Measurements from ENCODE around the gene OCLN. TPM values are rescaled to one million over a fixed set of nuclear protein-coding genes. Genes with fewer than 3 reads are reported as not detected.
"Not testable (repeated sequence)": the region's sequence is repeated elsewhere in the genome, so short reads cannot be mapped to it uniquely, and the experiment has no call there.

The OCLN gene
- 0.59 and 0.60 TPM in 2 replicates for total RNA-seq (2014; rRNA removed; shearing (Covaris generic))

DNA sequence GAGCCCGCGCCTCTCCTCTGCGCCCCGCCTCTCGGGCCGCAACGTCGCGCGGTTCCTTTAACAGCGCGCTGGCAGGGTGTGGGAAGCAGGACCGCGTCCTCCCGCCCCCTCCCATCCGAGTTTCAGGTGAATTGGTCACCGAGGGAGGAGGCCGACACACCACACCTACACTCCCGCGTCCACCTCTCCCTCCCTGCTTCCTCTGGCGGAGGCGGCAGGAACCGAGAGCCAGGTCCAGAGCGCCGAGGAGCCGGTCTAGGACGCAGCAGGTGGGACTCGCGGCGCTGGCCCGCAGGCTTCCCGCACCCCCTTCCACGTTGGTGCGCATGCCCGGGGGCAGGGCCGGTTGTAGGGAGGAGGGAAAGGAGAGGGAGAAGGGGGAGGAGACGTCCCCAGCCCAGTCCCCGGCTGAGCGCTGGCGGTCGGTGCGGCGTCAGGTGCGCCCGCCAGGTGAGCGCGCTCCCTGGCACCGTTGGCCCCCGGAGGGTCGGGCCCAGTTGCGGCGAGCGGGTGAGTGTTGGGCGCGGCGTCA lies at the start of gene OCLN:
Gene OCLN (plus strand): TSS at position 400 of the 532 bp plus-strand sequence. CDS start 11,455 bp downstream, outside the sequence.
- no peak for DNase-seq (ENCODE audit: low read depth)

DNA sequence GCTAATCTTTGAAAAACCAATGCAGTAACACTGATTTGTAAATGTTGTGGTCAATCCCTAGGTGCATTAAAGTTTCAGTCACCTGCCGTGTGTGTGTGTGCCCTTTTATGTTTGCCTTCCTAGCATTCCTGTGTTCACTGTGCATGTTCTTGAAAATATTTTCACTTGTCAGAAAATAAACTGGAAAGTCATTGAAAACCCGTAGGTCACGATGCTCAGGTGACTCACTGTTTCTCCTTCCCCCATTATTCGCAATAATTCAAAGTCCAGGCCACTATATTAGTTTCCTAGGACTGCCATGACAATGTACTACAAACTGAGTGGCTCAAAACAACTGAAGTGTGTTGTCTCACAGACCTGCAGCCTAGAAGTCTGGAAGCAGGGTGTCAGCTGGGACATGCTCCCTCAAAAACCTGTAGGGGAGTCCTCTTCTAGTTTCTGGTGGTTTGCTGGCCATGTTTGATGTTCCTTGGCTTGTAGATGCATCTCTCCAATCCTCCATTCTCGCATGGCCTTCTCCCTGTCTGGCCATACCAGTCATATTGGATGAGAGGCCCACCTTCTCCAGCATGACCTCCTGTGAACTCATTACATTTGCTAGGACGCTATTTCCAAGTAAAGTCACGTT lies 48.3 kb upstream of the OCLN start:
- DNase-seq (ENCODE audit: low read depth) = no peak

- DNase-seq (ENCODE audit: low read depth) = peak; percentile 7
Observed at GRCh38 chr5:69449511-69449910, 43.1 kb upstream of the OCLN start.

DNA sequence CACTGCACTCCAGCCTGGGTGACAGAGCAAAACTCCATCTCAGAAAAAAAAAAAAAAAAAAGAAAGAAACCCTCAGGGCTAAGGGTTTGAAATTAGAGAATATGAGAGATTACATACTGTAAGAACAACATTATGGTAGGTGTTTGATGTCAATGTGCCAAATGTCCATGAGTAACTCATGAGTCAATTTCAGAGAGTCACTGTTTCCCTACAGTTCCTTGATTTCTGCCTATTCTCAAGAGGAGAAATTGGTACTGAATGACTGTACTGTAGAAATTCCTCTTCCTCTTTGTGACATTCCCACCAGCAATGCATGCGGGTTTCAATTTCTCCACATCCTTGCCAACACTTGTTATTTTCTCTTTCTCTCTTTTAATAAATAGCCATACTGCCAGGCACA lies 42.5 kb upstream of the OCLN start:
- peak; percentile 87 for DNase-seq (ENCODE audit: low read depth)

DNA sequence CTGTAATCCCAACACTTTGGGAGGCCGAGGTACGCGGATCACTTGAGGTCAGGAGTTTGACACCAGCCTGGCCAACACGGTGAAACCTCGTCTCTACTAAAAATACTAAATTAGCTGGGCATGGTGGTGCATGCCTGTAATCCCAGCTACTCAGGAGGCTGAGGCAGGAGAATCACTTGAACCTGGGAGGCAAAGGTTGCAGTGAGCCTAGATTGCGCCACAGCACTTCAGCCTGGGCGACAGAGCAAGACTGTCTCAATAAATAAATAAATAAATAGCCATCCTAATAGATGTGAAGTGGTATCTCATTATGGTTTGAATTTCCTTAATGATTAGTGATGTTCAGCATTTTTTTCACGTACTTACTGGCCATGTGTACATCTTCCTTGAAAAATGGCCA lies 42.1 kb upstream of the OCLN start:
- DNase-seq (ENCODE audit: low read depth) = not testable (repeated sequence)

- no peak for DNase-seq (ENCODE audit: low read depth)
Observed at GRCh38 chr5:69451941-69452647, 40.5 kb upstream of the OCLN start.

- DNase-seq (ENCODE audit: low read depth) = not testable (repeated sequence)
Observed at GRCh38 chr5:69453487-69453886, 39.1 kb upstream of the OCLN start.

GRCh38 chr5:69454460-69455249 lies 37.9 kb upstream of the OCLN start:
- DNase-seq (ENCODE audit: low read depth) = no peak

GRCh38 chr5:69455428-69455988 lies 37.1 kb upstream of the OCLN start:
- not testable (repeated sequence) for DNase-seq (ENCODE audit: low read depth)

DNA sequence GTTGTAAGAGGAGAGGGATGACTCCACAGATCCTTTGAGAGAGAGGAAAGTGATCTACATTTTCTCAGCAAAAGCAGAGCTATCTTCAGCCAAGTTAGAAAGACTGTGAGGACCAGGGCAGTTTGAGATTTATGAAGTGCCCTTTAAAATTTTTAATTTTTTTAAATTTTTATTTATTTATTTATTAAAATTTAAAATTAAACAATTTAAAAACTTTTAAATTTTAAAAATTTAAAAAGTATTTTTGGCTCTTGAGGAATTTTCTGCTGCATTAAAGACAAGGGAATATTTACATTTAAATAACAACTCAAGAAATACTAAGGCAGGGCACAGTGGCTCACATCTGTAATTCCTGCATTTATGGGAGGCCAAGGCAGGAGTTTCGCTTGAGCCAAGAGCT lies 30.4 kb upstream of the OCLN start:
- no peak for DNase-seq (ENCODE audit: low read depth)

- not testable (repeated sequence) for DNase-seq (ENCODE audit: low read depth)
Observed at GRCh38 chr5:69466375-69466774, 26.2 kb upstream of the OCLN start.

- no peak for DNase-seq (ENCODE audit: low read depth)
Observed at GRCh38 chr5:69467442-69468225, 25.0 kb upstream of the OCLN start.

GRCh38 chr5:69468631-69469030 lies 24.0 kb upstream of the OCLN start:
- DNase-seq (ENCODE audit: low read depth) = no peak

DNA sequence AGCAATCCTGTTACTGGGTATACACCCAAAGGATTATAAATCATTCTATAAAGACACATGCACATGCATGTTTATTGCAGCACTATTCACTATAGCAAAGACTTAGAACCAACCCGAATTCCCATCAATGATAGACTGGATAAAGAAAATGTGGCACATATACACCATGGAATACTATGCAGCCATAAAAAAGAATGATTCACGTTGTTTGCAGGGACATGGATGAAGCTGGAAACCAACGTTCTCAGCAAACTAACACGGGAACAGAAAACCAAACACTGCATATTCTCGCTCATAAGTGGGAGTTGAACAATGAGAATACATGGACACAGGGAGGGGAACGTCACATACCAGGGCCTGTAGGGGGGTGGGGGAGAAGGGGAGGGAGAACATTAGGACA lies 21.1 kb upstream of the OCLN start:
- not testable (repeated sequence) for DNase-seq (ENCODE audit: low read depth)

- not testable (repeated sequence) for DNase-seq (ENCODE audit: low read depth)
Observed at GRCh38 chr5:69472535-69473143, 20.0 kb upstream of the OCLN start.

- DNase-seq (ENCODE audit: low read depth) = no peak
Observed at GRCh38 chr5:69477170-69477569, 15.4 kb upstream of the OCLN start.

DNA sequence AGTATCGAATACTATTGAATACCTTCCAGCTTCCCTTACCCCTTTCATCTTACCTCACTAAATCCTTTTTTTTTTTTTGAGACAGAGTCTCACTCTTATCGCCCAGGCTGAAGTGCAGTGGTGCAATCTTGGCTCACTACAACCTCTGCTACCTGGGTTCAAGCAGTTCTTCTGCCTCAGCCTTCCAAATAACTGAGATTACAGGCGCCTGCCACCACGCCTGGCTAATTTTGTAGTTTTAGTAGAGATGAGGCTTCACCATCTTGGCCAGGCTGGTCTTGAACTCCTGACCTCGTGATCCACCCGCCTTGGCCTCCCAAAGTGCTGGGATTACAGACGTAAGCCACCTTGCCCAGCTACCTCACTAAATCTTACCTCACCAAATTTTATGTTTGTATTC lies 14.3 kb upstream of the OCLN start:
- DNase-seq (ENCODE audit: low read depth) = not testable (repeated sequence)

- DNase-seq (ENCODE audit: low read depth) = no peak
Observed at GRCh38 chr5:69484891-69485290, 7.7 kb upstream of the OCLN start.

- no peak for DNase-seq (ENCODE audit: low read depth)
Observed at GRCh38 chr5:69485471-69485870, 7.1 kb upstream of the OCLN start.

DNA sequence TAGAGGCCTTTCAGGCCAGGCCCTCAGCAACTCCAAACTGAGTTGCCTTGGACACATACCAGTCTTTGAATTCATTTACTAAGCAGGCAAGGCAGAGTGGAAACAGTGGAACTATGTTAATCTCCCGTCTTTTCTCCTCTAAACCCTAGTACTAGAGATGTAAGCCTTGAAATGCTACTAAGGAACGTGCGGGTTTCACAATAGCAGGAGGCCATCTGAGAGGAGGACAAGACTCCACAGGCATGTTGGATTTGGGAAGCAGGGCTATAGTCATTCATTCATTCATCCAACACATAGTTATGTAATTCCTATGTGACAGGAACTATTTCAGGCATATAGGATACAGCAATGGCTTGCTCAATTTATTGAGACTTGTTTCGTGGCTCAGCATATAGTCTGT lies 3.3 kb upstream of the OCLN start:
- DNase-seq (ENCODE audit: low read depth) = no peak

GRCh38 chr5:69491027-69491426 lies 1.6 kb upstream of the OCLN start:
- no peak for DNase-seq (ENCODE audit: low read depth)

Measured in RPMI7951 (cell line).